Measurements from ENCODE around the gene WBP11.

The WBP11 gene

GRCh38 chr12:14824012-14824634 lies 20.8 kb upstream of the WBP11 start:
- DNase-seq: no peak

DNA sequence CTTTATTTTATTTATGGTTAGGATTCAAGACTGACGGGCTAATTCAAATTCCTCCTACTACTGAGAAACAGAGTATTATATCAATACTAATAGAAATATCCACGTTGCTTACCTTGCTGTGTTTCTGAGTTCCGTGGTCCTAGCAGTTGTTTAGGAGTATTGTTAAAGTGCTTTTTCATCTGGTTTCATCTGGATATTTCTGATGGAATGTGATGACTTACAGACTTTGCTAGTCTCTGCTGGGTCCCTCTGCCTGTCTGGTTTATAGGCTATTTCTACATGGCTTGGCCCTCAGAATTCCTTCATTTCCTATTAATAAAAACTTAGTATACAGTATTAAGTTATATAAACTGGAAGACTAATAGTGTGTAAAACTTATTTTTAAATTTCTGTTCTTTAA lies 10.7 kb upstream of the WBP11 start, which contains the start of gene SMCO3:
Gene SMCO3, minus strand, starts transcription at position 169 of the 400 bp plus-strand sequence. CDS start 7,502 bp downstream, outside the sequence.
- DNase-seq: no peak

DNA sequence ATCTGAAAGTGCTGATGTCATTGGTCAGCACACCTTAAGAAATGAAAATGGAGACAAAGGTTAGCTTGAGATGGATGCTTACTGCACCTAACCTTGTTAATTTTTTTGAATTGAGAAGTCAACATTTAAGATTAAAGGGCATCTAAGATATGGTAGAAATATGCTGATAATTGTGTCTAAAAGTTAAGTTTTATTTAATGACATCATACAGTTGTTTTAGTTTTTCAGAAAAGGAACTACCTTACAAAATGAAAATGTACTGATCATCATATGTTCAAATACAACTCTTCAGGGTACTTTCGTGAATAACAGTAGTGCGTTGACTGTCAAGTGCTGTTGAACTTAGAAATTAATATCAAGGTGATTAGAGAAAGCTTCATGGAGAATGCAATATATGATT lies 8.2 kb upstream of the WBP11 start:
- no peak for DNase-seq

DNA sequence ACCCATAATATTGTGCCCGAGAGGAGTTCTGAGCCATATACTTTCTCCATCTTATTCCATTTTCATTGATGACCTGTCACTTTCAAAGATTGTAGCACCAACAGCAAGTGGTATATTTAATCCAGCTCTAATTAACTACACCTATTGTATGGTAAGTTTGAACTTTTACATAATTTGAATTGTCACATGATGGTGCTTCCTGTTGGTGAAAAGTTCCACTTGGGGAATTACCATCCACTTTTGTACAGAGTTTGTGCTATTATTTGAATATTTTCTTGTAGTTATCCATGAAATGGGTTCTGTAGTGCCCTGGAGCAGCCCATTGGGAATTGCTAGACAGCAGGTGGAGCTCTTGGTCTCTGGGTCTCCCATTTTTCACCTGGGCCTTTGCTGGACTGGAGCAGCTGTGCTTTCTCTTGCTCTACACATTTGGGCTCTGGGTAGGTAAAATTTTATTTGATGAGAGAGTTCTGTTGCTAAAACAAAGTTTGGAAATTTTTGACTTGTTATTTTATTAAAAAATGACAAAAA lies 7.7 kb upstream of the WBP11 start:
- no peak for DNase-seq

GRCh38 chr12:14810167-14810952 lies 7.1 kb upstream of the WBP11 start:
- no peak for DNase-seq

DNA sequence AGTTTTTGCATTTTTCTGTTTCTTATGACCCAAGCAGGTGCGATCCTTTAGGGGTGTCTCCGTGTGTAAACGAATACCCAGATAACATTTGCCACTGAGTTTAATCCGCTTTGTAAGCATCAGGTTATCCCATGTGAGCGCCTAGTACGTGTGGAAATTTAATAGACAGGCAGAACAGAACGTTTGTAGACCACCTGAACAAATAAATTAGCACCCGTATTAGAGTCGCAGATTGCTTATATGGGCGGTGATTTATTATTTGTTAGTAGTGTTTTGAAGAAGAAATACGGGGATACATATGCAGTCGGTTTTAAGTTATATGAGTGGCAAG lies 517 bp upstream of the WBP11 start:
- no peak for DNase-seq

DNA sequence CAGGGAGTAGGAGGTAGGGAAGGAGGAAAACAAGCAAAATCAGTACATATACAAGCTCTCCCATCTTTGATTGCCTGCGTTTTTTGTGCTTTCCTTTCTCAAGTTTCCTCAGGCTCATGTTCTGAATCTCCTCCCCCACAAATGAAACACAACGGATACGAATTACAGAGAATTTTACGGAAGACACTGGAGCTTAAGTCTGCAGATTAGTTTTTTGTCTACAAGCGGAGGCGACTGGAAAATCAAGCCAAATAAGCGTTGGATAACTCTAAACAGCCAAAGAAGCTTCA lies 612 bp downstream of the WBP11 start:
- DNase-seq: no peak

- no peak for DNase-seq
Measured at GRCh38 chr12:14802247-14802646, 1.0 kb downstream of the WBP11 start.

- no peak for DNase-seq
Measured at GRCh38 chr12:14795028-14795448, 8.2 kb downstream of the WBP11 start.

- no peak for DNase-seq
Measured at GRCh38 chr12:14785568-14785967, 17.7 kb downstream of the WBP11 start.

DNA sequence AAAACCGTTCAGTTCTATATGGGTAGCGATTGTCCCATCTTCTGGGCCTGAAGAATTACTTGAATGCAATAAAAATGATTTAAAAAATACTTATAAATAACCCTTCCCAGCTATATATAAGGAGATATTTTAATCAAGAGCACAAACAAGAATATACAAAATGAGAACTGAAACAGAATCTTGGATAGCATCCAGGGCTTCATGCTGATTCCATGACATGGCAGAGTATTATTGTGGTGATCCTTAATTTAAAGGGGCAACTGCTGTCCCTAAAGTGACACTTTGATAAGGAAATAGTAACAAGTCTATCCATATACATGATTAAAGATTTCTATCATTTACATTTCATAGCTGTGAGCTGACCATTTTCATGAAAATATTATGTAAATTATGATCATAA lies 18.8 kb downstream of the WBP11 start:
- no peak for DNase-seq

DNA sequence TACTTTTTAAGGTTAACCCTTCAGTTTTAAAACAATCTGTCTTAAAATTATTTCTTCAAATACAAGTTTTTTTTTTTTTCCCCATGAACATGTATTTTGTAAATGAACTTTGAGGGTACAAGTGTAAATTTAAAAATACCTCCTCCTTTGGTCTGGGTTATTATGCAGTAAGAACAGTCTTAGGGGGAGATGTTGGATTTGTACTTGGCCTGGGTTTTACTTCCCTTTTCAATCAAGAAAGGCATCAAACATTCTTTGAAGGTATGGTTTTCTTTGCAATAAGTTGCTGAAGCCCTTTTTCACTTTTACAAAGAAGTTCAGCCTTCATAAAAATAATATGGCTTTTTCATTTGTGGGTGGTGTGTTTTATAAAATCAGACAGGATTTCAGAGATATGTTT lies 20.5 kb downstream of the WBP11 start:
- DNase-seq: no peak

- DNase-seq: no peak
Measured at GRCh38 chr12:14781563-14781962, 21.7 kb downstream of the WBP11 start.

GRCh38 chr12:14780859-14781258 lies 22.4 kb downstream of the WBP11 start:
- no peak for DNase-seq

GRCh38 chr12:14779834-14780233 lies 23.4 kb downstream of the WBP11 start:
- no peak for DNase-seq

DNA sequence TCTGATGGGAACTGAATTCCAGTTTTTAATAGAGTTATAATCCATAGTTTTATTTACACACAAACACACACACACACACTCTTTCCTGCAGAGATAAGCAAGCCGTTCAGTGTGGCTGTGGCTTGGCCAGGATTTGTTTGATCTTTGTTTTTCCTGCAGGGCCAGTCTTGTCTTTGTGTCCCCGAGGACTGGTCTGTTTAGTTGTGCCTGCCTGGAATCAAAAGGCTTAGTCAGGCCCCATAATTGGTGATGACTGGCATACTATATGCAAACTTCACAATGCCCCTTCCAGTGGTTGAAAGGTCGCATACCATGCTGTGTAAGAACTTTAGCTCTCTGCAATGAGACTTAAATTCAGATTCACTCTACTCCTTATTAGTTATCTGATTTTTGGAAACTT lies 26.0 kb downstream of the WBP11 start:
- no peak for DNase-seq

- DNase-seq: no peak
Measured at GRCh38 chr12:14776236-14776961, 26.9 kb downstream of the WBP11 start.

GRCh38 chr12:14775636-14775980 lies 27.7 kb downstream of the WBP11 start:
- DNase-seq: no peak

DNA sequence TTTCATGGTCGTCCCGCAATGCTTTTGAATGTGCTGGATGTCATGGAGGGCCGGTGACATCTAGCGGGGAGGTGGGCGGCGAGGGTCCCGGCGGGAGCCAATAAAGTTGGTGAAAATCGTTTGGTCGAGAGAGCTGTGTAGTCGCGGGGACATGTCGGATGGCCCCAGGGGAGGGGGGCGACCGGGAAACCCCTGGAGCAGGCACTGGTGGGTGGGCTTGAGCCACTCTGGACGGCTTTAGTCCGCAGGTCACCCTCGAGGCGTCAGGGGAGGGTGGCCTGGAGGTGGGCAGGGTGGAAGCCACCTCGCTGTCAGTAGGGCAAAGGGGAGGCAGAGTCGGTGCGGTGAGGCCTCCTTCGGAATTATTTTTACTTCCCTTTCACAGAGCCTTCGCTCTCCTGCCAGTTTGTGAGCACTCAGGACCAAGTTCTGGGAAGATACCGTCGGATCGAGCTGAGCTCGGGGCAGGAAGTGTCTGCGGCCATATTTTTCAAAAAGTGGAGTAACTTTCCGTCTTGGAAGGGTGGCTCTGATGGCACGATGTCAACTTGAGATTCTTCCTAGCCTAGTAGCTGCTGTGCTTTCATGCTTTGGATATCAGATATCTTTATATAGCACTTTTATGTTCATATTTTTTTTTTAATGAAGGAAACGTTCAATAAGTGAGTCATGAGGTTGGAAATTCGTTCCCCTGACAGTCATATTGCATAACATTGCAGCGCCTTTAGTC lies 28.2 kb downstream of the WBP11 start:
- DNase-seq: no peak

GRCh38 chr12:14774074-14774905 lies 29.0 kb downstream of the WBP11 start:
- DNase-seq: no peak

DNA sequence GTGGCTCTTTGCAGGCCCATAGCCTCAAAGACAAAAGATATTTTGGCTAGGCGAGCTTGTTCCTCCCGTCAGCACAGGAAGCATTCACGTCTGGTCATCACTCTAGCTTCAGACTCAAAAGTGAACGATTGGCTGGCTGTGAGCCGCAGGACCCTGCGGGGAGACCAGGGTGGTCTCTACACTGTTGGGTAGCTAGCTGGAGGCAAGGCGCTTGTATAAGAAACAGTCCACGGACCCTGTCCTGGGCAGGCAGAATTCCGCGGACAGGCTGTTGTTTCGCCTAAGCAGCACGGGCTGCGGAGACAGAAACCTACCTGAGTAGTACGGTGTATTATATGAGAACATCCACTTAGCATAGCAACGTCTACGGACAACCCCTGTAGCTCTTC lies 29.6 kb downstream of the WBP11 start:
- no peak for DNase-seq

DNA sequence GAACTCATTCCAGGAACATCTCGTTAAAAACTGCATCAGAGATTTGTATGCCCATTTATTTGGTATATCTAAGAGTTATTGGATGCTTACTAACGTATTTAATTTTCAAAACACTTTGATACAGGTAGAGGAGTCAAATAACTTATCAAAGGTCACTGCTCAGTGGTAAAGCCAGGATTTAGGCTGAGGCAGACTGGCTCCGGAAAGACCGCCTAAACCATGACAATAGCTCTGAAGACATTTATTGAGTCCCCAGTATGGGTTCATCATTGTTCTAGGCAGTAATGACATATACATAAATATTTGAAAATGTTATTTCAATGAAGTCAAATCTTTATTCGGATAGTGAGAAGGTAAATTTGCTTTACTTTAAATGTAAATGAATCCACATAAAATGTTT lies 30.3 kb downstream of the WBP11 start:
- no peak for DNase-seq

Measured in NCI-H2107 (cell line).